GM21619 (cell line): ENCODE data around the gene CFAP65.

Experiments used
- ATAC-seq: cut with Tn5 transposase; IDR thresholded peaks from one replicate; pipeline ENCODE4 v1.9.1; 2021; ENCODE audit not compliant: unreplicated experiment

The CFAP65 gene

GRCh38 chr2:218993345-218994315, 47.7 kb downstream of the CFAP65 start, which contains the start of gene CRYBA2:
TSS of gene CRYBA2 (minus strand) at chr2:218993422. CDS start at chr2:218993176, 246 bp downstream.
- ATAC-seq = no peak

DNA sequence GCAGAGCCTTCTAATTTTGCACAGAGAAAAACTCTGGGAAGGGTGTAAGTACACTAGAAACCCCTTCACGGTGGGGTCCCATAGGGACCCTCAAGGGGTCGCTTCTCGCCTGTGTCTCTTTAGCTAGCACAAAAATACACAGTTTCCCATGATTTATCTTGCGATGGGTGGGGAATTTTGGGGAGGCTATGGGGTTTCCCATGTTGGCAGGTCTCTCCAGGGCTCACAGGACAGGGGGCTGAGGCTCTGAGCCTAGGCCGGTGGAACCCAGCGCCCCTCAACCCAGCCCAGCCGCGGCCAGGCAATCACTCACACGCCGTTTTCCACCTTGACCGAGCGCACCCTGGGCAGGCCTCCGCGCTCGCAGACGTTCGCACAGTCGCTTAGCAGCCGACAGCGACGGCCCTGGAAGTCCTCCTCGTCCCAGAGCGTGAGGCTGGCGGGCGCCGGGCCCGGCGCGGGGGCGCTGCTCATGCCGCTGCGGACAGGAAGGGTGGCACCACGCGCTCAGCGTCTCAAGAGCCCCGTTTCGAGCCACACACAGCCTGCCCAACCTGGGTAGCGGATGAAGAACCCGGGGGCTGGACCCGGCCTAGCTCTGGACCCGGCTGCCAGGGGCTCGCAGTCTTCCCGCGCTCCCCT, 48.5 kb downstream of the CFAP65 start:
- ATAC-seq = no peak

DNA sequence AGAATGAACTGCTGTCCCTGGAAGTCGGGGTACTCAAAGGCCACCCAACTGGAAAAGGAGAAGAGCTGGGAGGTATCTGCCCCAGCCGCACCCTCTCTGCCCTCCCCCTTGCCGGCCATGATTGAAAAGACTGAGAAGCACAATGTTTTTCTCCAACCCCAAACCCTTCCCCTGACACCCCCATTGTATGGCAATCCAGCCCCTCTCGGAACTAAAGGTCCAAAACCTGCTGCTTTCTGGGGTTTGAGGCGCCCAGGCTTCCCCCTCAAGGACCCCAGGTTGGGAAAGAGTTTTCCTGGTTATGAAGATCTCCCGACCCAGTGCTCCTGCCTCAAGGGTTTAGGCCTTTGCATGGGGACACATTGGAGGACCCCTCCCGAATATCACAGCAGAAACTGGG, 49.1 kb downstream of the CFAP65 start:
- ATAC-seq = no peak

DNA sequence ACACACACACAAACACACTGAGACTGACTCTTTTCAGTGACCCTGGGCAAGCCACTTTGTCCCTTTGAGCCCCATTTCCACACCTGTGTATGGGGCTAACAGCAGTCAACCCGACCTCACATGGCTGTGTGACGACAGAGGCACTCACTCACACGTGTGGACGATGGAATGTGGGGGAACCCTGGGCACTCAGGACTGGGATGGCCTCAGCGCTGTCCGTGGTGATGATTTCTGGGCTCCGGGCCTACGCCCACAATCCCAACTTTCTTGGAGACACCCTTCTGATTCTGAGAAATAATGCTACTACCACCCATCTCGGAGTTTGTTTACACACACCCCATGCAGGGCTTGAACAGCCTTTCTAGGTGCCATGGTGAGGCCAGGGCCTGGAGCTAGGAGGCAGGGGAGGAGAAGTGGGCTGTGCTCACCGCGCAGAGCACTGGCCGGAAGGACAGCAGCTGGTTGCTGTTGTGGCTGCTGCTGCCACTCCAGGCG, 49.6 kb downstream of the CFAP65 start:
- ATAC-seq = no peak

DNA sequence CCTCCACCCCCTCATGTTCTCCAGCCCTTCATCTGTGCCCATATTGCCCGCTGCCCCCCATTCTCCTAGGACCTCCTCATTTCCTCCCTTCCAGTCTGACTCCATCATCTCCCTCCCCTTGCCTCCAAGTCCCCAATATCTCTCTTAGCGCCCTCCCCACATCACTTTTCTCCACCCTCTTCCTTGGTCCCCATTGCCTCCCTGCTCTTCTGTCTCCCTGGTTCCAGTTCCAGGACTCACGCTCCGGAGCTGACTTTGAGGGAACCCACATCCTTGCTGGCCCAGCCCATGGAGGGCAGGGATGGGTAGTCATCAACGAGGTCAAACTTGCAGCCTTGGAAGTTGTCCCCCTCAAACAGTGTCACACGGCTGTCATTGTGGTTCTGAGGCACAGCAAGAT, 50.7 kb downstream of the CFAP65 start:
- ATAC-seq = no peak

DNA sequence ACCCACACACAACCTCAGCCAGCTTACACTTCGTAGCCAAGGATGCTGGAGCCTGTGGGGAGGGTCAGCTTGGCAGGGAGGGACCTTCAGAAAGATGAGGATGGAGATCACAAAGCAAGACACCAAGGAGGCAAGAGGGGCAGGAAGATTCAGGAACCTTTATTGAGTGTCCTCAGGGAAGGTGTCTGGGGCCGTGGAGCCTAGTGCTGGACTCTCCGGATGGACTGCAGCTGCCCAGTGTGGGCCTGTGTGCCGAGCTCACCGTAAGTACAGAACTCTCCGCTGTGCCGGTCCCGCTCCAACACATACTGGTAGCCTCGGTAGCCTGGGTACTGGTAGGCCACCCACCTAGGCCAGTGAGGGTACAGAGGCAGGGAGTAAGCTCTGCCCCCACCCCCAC, 51.3 kb downstream of the CFAP65 start:
- ATAC-seq = no peak

DNA sequence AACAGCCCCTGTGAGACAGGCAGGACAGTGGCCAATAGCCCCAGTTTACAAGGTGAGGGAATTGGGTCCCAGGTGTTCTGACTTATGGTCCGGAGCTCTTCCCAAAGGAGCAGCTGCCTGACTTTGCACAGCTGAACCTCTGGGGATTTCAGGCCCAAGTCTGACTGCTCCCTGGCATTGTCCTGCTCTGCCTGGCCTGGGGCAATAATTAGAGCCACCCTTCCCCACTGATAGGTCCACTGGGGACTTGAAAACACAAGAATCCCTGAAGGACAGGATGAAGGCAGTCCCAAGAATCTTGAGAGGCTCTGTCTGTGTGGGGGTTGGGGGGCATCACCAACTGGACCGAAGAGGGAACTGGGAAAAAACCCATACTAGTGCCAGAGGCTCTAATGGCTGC, 52.7 kb downstream of the CFAP65 start:
- no peak for ATAC-seq

DNA sequence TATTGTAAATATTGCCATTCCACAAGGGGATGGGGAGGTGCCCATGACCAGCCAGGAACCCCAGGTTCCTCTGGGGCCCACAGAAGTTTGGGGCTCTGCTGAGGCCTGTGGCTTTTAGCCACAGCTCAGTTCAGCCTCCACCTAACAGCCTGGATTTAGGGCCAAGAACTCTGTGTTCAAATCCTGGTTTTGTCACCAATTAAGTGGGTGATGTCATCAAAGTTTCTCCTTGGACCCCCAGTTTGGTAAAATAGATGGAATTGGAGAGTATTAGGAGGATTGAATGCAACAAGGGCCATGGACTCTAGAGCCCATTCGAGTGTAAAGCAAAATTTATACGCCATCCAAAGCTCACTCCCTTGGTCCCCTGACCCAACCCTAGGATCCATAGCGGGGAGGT, 53.2 kb downstream of the CFAP65 start:
- no peak for ATAC-seq

- ATAC-seq = no peak
Measured at GRCh38 chr2:218986148-218986761, 55.1 kb downstream of the CFAP65 start.

DNA sequence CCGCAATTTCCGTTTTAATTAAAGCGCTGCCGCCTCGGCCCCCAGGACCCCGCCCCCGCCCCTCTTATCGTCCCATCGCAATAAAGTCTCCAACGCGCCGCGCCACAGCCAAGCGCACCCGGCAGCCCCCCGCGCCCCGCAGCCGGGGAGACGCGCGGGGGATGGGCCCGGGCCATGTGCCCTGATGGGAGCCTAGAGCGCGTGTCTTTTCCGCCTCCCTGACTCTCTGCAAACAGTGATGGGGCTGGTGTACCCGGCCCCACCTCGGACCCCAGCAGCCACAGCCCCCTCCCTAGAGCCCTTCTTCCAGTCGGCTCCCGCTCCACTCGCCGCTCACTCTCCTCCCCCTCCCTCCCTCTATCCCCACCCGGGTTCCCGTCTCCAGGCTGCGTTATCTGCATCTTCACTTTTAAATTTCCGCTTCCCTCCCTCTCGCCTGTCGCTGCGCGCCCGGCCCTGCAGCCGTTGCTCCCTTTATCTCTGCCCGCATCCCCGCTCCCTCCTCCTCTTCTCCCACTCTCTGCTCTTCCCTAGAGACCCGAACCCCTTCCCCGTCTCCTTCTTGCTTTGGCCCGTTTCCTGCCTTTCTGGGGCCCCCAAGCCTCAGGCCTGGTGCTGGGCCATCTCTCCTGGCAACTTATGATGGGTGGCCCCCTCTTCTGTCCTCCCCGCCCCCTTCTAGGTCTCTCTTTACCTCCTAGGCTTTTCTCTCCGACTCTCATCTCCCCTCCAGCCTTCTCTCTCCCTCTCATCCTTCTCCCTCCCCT, 55.8 kb downstream of the CFAP65 start:
- no peak for ATAC-seq

DNA sequence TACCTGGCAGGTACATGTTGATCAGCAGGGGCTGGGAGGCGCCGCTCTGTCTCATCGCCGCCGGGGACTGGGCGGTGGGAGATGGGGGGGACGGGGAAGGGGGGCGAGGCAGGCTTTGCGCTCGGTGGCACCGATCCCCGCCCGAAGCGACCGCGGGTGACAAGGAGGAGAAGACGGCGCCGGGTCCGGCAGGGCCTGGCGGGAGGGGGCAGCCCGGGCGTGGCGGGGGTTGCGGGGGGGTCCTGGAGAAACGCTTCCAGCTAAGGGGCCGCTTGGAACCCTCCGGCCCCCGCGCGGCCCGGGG, 56.3 kb downstream of the CFAP65 start, which contains the start of gene FEV:
TSS of gene FEV (minus strand) at position 164 of the 304 bp plus-strand sequence. CDS start at position 55, 109 bp downstream.
- ATAC-seq = no peak

- no peak for ATAC-seq
Measured at GRCh38 chr2:218984239-218985020, 56.9 kb downstream of the CFAP65 start.

DNA sequence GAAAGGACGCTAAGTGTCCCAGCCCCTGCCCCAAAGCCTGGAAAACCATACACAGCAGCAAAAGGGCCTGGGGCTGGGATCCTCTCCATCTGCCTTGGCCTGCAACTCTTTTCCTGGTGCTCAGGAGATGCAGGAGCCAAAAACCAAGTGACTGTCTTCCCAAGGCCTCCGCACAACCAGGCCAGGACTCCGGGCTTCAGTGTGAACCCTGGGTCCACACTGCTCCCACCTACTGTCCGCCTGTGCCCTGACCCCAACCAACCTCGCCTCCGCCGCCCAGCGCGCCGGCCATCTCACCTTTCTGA, 57.4 kb downstream of the CFAP65 start:
- ATAC-seq = no peak

DNA sequence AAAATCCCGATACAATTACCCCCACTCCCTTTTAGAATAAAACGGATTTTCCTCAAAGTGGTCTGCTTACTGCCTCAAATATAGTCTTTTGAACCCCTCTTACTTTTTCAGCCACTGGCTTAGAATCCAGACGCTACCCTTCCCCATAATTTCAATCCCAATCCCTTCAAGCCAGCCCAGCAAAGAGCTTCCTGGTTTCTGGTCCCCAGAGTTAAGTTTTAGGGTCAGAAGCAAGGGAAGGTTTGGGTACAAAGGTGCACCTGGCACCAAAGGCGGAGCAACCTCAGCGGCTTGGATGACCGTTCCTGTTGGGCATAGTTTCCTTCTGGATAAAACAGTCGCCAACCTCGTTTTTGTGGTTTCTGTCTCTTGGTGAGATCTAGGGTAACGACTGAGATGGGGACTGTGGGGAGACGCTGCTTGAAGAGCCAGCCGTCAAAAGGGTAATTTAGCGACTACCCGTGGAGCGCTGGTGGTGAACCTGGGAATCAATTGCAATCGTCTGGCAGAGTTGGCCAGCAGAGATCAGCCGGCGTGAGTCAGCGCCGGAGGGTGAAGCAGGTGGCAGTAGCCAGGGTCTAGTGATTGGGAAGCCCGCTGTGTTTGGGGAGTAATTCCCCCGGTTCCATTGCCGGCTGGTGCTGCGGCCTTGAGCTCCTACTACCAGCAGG, 57.9 kb downstream of the CFAP65 start:
- no peak for ATAC-seq

DNA sequence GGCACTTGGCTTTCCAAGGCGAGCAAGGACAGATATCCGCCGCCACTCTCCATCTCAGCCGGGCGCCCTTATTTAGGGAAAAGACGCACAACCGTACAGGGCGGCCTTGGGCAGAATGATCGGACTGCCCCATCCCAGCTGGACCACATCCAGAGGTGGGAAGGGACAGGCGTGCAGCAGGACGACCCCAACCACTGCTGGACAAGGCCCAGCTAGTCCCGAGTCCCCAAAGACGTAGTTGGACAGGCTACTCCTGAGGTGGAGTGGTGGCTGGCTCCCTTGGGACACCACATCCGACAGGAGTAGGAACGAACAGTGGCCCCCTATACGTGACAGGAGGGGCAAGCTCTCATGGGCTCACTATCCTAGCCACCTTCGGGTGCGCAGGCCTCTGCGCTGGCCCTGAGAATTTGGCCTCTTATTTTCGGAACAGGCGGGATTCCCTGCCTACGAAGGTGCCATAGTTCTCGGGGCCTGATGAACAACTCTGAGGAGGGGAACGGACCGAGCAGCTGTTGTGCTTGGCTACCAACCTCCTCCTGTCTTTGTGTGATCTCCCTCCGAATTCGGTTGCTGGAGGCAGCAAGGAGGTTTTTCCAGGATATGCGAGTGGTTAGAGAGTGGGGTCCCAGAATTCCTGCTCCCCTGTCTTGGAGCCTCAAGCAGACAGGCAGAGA, 58.6 kb downstream of the CFAP65 start:
- no peak for ATAC-seq

DNA sequence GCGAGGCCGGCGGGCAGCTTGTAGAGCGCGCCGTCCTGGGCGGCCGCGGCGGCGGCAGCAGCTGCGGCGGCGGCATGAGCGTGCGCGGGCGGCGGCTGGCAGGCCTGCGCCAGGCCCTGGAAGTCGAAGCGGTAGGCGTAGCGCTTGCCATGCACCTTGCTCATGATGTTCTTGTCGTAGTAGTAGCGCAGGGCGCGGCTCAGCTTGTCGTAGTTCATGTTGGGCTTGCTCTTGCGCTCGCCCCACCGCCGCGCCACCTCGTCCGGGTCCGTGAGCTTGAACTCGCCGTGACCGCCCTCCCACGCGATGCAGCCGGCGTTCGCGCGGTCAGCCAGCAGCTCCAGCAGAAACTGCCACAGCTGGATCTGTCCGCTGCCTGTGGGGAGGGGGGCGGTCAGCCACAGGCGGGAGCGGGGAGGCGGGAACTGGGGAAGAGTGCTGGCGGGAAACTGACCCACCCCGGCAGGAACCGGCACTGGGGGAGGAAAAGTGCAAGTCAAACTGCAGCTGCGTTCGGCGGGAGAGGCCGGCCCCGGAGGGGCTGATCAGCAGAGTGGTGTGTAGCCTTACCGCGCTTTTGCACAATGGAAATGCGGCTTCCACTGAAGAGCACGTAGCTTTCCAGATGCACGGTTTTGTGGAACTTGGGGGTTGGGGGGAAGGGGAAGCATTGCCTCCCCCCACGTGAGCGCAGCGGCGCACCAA, 59.3 kb downstream of the CFAP65 start:
- ATAC-seq = no peak

DNA sequence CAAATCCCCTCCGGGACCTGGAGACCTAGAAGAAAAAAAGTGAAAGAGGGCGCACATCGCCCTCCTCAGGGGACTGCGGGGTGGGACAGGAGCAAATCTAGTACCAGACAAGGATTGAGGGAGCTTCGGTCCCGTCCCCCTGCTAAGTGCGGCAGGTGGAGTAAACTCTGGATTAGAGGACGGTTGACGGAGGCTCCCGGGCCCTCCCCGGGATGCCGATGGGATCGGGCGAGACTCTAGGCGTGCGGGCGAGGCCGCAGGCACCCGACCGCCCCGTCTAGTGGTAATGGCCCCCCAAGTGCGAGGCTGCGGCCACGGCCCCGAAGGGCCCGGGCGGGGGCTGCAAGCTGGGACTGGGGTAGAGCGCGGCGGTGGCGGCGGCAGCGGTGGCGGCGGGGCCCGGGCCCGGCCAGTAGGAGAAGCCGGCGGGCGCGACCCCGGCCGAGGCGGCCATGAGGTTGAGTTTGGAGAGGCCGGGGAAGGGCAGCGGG, 59.9 kb downstream of the CFAP65 start:
- ATAC-seq = no peak

- no peak for ATAC-seq
Measured at GRCh38 chr2:218980735-218981389, 60.5 kb downstream of the CFAP65 start.
